NCI-H2107 treated with DMSO at 0.1 percent for 48 hours (cell line): ENCODE measurements around the gene DUS1L.

Experiments
- DNase-seq: peaks from one replicate; lab custom pipeline; 2025; ENCODE audit not compliant: unreplicated experiment; lab: John Stamatoyannopoulos, UW

DUS1L gene

DNA sequence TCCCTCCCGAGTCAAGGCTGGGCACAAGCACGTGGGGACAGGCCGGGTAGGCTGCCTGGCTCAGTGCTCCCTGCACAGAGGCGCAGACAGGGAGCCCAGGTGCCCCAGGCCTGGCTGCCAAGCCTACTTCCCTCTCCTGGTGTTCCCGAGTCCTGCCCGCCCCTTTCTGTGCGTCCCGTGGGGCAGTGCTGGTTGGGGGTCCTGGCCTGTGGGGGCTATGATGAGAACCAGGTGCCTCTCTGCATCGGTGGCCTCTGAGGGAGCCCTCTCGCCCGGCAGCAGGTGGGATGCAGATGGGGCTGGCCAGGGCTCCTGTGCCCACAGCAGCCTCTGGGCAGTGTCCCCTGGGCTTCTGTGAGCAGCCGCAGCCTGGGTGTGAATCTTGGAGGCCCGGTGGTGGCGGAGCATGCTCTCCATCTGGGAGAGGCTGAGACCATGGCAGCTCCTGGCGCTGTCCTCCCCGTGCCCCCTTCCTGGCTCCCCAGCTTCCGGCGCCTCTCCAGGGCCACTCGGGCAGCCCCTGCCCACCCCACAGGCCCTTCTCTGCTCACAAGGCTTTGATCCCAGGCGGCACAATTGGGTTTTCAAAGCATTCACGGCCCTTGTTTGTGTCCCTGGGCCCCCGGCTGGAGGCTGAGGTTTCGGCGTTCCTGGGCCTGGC, 50.2 kb downstream of the DUS1L start:
- no peak for DNase-seq

DNA sequence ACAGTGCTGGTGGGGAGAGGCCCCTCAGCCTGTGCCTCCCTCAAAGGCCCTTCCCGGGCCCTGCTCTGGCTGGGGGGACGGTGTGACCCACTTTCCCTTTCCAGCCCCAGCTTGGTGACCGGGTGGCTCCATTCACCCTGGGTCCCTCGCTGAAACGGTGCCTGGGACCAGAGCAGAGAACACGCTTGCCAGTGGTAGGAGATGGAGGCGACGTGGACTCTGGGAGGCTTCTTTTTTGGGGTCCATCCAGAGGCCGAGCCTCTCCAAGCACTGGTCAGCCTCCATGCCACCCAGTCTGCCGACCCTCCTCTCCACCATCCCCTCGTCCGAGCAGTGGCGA, 50.7 kb downstream of the DUS1L start:
- no peak for DNase-seq

DNA sequence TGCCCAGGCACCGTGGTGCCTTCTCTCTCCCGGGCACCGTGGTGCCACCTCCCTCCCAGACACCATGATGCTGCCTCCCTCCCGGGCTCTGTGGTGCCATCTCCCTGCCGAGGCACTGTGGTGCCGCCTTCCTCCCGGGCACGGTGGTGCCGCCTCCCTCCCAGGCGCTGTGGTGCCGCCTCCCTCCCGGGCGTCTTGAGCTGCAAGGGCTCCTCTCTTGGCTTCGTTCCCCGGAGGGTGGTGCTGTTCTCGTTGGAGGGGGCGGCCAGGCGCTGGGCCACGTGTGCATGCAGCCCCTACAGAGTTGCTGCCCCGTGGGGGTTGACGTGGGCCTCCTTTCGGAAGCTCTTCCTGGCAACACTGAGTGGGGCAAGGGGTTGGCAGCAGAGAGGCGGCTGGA, 51.2 kb downstream of the DUS1L start:
- DNase-seq, result no peak

DNA sequence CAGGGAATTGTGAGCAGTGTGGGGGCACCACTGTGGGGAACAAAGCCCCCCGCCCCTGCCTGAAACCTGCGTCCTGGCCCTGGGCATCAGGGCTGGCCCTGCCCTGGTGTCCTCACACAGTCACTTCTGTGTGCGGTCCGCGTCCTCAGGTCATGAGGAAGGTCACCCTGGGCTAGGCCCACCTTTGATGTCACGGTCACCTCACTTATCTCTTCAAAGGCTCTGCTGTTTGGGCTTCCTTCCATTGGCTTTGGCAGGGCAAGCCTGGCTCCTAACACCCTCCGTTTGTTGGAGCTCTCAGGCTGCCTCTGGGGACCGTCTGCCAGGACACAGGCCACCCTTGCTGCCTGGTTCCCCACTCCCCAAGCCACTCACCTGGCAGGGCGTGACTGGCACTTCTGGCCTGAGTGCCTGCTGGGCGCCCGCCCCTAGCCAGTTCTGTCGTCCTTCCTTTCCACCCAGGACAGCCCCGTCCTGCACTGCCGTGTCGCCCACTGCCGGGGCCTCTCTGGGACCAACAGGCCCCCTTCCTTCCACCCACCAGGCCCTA, 51.8 kb downstream of the DUS1L start:
- no peak for DNase-seq

DNA sequence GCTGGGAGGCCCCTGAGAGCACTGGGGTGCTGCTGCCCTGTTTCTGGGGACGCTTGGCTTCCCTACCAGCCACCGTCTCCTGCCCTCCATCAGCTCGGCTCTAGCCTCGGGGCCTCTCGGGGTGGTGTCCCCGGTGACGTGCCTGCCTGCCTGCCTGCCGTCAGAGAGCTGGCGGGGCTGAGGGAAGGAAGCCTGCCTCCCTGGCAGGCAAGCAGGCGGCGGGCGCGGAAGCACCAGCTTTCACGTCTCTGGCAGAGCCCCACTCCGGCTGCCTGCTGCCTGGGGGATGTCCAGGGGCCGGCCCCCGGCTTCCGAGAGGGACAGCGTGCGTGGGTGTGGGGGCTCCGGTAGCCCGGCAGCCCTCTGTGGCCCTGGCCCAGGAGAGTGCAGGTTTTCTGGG, 52.3 kb downstream of the DUS1L start:
- DNase-seq, result no peak

- peak; percentile 52 for DNase-seq
Observed at GRCh38 chr17:82012640-82013295, 52.8 kb downstream of the DUS1L start.

DNA sequence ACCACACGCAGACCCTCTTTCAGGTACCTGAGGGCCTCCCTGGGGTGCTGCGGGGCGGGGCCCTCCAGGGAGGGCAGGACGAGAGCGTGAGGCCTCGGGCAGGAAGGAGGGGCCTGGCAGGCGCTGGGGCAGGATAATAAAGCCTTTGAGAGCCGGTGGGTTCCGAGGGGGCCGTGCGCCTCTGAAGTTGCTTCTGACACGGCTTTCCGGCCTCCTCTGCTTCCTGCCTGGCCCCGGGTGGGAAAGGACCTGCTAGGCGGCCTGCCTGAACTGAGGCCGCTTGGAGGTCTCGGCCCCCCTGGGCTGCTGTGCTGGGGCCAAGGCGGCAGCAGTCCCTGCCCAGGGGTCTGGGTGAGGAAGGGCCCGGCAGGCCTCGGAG, 53.4 kb downstream of the DUS1L start:
- DNase-seq, result no peak

- no peak for DNase-seq
Observed at GRCh38 chr17:82011617-82012187, 53.9 kb downstream of the DUS1L start.

DNA sequence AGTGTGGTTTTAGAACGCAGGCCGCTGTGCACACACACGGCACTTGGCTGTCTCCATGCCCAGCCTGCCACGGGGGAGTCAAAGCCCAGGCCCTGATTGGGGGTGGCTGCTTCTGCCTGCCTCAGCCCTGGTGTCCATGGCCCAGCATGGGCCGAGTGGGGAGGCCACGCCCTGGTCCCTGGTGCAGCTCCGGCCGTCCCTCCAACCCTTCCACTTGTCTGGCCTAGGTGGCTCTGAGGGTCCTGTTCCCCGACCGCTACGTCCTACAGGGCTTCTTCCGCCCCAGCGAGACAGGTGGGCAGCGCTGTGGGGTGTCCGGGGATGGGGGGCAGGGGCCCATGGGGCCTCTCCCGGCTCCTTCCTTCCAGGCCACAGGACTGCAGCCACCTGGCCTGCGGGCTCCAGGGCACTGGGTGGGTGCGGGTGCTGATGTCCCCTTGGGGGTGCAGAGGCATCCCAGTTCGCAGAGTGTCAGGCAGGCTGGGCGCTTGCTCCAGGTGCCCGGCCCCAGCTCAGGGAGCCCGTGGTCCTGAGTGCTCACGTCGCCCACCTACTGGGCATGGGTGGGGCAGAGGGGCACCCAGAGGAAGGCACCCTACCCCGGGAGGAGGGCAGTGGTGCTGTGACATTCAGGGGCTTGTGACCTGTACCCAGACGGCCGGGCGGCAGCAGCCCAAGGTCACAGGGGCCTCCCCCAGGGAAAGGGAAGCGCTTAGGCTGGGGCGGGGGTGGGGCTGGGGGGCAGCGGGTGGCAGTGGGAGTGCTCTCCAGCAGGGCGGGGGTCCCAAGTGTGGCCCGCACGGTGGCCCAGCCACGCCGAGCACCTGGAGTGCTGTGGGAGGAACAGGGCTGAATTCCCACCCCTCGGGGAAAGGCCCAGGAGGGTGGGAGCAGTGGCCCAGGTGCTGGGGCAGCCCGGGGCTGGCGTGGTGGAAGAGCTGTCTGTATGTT, 54.8 kb downstream of the DUS1L start:
- DNase-seq, result no peak

- DNase-seq, result no peak
Observed at GRCh38 chr17:82009413-82009812, 56.2 kb downstream of the DUS1L start.

GRCh38 chr17:82008941-82009405, 56.6 kb downstream of the DUS1L start:
- DNase-seq, result no peak

DNA sequence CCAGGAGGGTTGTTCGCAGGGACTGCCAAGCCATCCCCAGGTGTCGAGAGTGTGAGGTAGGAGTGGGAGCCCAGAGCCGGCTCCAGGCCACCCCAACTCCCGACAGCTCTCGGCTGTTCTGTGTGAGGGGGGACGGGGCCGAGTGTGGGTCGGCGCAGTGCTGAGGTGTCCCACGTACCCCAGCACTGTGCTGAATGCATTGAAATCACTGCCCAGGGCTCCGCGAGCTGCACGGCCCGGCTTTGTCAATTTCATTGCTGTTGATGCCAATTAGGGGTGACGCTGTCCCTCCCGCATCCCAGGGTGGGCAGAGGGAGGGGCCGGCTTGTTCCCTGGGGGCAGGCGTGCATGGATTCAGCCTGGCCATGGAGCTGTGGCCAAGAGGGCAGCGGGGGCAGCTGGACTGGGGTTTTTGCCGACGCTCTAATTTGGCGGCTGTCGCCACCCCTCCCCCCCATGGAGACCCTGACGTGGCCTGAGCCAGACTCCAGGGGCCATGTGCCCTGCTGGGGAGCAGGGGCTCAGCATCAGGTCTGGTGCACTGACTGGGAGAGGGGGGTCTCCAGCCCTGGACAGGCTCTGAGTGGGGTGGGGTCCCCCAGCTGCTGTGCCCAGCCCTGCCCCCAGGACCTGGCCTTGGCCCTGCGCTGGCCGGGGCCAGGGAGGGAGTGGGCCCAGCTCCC, 57.2 kb downstream of the DUS1L start:
- no peak for DNase-seq
